ENCODE measurements around the gene HM13.
"Not testable (repeated sequence)": the region's sequence is repeated elsewhere in the genome, so short reads cannot be mapped to it uniquely, and the experiment has no call there.

HM13 gene

GRCh38 chr20:31543966-31544598 is 29.8 kb downstream of the HM13 start:
- peak; percentile 97 for DNase-seq

- no peak for DNase-seq
Measured at GRCh38 chr20:31544600-31544999, 30.4 kb downstream of the HM13 start.

- DNase-seq, result not testable (repeated sequence)
Measured at GRCh38 chr20:31545621-31546040, 31.4 kb downstream of the HM13 start.

- peak; percentile 56 for DNase-seq
Measured at GRCh38 chr20:31547017-31547675, 32.9 kb downstream of the HM13 start.

- no peak for DNase-seq
Measured at GRCh38 chr20:31547720-31548298, 33.6 kb downstream of the HM13 start.

GRCh38 chr20:31548820-31549512 is 34.7 kb downstream of the HM13 start:
- DNase-seq, result no peak

- no peak for DNase-seq
Measured at GRCh38 chr20:31549513-31549880, 35.3 kb downstream of the HM13 start.

- no peak for DNase-seq
Measured at GRCh38 chr20:31550099-31550498, 35.9 kb downstream of the HM13 start.

- DNase-seq, result no peak
Measured at GRCh38 chr20:31551163-31552081, 37.2 kb downstream of the HM13 start.

GRCh38 chr20:31555203-31555775 is 41.0 kb downstream of the HM13 start:
- no peak for DNase-seq

- no peak for DNase-seq
Measured at GRCh38 chr20:31559704-31560093, 45.5 kb downstream of the HM13 start.

- DNase-seq, result peak; percentile 67
Measured at GRCh38 chr20:31560094-31560745, 46.0 kb downstream of the HM13 start.

- DNase-seq, result peak; percentile 92
Measured at GRCh38 chr20:31560746-31561598, 46.7 kb downstream of the HM13 start.

GRCh38 chr20:31562241-31562640 is 48.0 kb downstream of the HM13 start:
- DNase-seq, result no peak

- no peak for DNase-seq
Measured at GRCh38 chr20:31564284-31564683, 50.0 kb downstream of the HM13 start.

- no peak for DNase-seq
Measured at GRCh38 chr20:31565699-31566318, 51.6 kb downstream of the HM13 start.

- DNase-seq, result no peak
Measured at GRCh38 chr20:31566319-31566657, 52.0 kb downstream of the HM13 start.

GRCh38 chr20:31566658-31567379 is 52.6 kb downstream of the HM13 start:
- no peak for DNase-seq

- no peak for DNase-seq
Measured at GRCh38 chr20:31567380-31567720, 53.1 kb downstream of the HM13 start.

Data from amniotic stem cell (primary cell).